Psoas muscle (tissue), 8 donors: Measurements from ENCODE around the gene PRRT4. TPM values are rescaled to one million over a fixed set of nuclear protein-coding genes. Genes with fewer than 3 reads are reported as not detected.
A peak's percentile ranks its signal among the peaks of the same experiment; 100 is the strongest.

Source experiments
- ATAC-seq, 4 donors: fragments of 200-7000 bp; cut with Tn5 transposase; one replicate each; pipeline ENCODE4 v1.9.1; 2020; ENCODE audit warnings: moderate library complexity in 3 of 4, mild to moderate bottlenecking in 2 of 4
- DNase-seq, 2 donors: peaks; one replicate each; pipeline ENCODE4 v3.0.0-alpha.2; 2020
- H3K27ac ChIP-seq: fragments of 200-600 bp; one replicate; pipeline ENCODE4 v1.8.0; 2022
- H3K27me3 ChIP-seq, 3 donors: fragments of 200-600 bp in 1 of 3; one replicate each; pipeline versions ENCODE4 v1.6.1 to v1.8.0; 2013 to 2022; ENCODE audit warnings: low read length in 2 of 3, mild to moderate bottlenecking in 2 of 3, moderate library complexity in 1 of 3; ENCODE audit not compliant: insufficient read depth in 3 of 3
- H3K36me3 ChIP-seq, 2 donors: fragments of 200-600 bp in 1 of 2; one replicate each; pipeline versions ENCODE4 v1.6.1 to v1.8.0; 2013 to 2022; ENCODE audit warnings: low read depth in 1 of 2, mild to moderate bottlenecking in 1 of 2, moderate library complexity in 1 of 2; ENCODE audit not compliant: insufficient read depth in 1 of 2
- H3K4me1 ChIP-seq: fragments of 200-600 bp; one replicate; pipeline ENCODE4 v1.8.0; 2022
- H3K4me3 ChIP-seq: fragments of 200-600 bp; one replicate; pipeline ENCODE4 v1.8.0; 2022; ENCODE audit warnings: mild to moderate bottlenecking
- H3K9me3 ChIP-seq: fragments of 200-600 bp; one replicate; pipeline ENCODE4 v1.8.0; 2022
- CTCF ChIP-seq: fragments of 200-600 bp; IDR thresholded peaks from one replicate; pipeline ENCODE4 v1.8.0; 2022; ENCODE audit warnings: antibody characterized with exemption
- WGBS, 3 donors: extraction: QIAGEN DNeasy Blood & Tissue Kit; methylation state at CpG; one replicate each; pipeline versions ENCODE4 v1.1.6 to v1.1.7; 2013; 5-methylcytosine and 5-hydroxymethylcytosine counted together
- intact Hi-C, 2 donors: fragments of 100-400 bp; cut with DNase I; formaldehyde crosslinking; loops; one replicate each; pipeline versions ENCODE4 v1.11.0 to v1.14.2; 2022
- polyA plus RNA-seq, 3 donors: library from polyadenylated mRNA; stranded (reverse); fragments of 200-250 nt; gene quantifications; one replicate each; pipeline ENCODE4 v1.2.3, GENCODE V29; 2013
- total RNA-seq, 4 donors: library from RNA; stranded (reverse); fragmentation: NEBNext Ultra II Directional in 2 of 4; extraction: Animal tissue kit (Norgen Biotek cat#: 25700) in 2 of 4; gene quantifications; one replicate each; pipeline versions ENCODE4 v1.2.1 to v1.2.4, GENCODE V29; 2021 to 2023
- donor health status: healthy with polysubstance abuse.
- donor health status: DM: no; HTN: no; CAD: no; lungs with moderate emphysema.
- donor health status: Bipolar disorder and iron deficiency.
- donor health status: healthy.
- donor health status: DM: yes; HTN: yes; CAD: no.
- donor health status: DM: no; HTN: no; CAD: no.
- donor health status: DM: no; HTN: no; CAD: no.
- donor health status: DM: yes; HTN: yes; CAD: no.

PRRT4 gene
- total and polyA plus RNA-seq, 7 donors: 0.87 to 27.7 (median 3.5) TPM

- peaks cover 7% of the 10 kb centered on the region for H3K4me1 ChIP-seq
- peaks cover 0 to 4% (median 3%) of the 10 kb centered on the region in 3 donors for H3K27me3 ChIP-seq
- H3K27ac ChIP-seq: no peak overlapping the region
- no peak for TF ChIP-seq CTCF
- DNase-seq (no peak), ATAC-seq (no peak)
- intact Hi-C loops: no loop called here
- peaks cover 0 to 23% of the 10 kb centered on the region in 2 donors for H3K36me3 ChIP-seq
- H3K9me3 ChIP-seq: no peaks in the 10 kb centered on the region
- WGBS, 3 donors: 42 to 61% (median 55%) methylated on average over 2 of the region's 2 CpGs
- H3K4me3 ChIP-seq: no peak overlapping the region
These were observed 40.9 kb upstream of the PRRT4 start for GRCh38 chr7:128402356-128402755.

- ATAC-seq (no peak), DNase-seq (no peak)
- H3K4me3 ChIP-seq: no peak overlapping the region
- intact Hi-C loops: loop anchor here in 1 of 2 donors (2.0 kb wide), 1 partner anchor 58 kb away; no protein-coding TSS in a partner anchor
- H3K36me3 ChIP-seq: peaks cover 0 to 39% of the 10 kb centered on the region in 2 donors
- H3K4me1 ChIP-seq: peaks cover 7% of the 10 kb centered on the region
- TF ChIP-seq CTCF: no peak
- no peaks in the 10 kb centered on the region for H3K9me3 ChIP-seq
- H3K27me3 ChIP-seq: peaks cover 0 to 4% (median 3%) of the 10 kb centered on the region in 3 donors
- 71 to 84% (median 83%) methylated on average over 5 of the region's 5 CpGs for WGBS, 3 donors
- H3K27ac ChIP-seq: no peak overlapping the region
These were observed 39.1 kb upstream of the PRRT4 start for GRCh38 chr7:128400566-128400965.

GRCh38 chr7:128399991-128400390, 38.5 kb upstream of the PRRT4 start:
- intact Hi-C loops: loop anchor here in 1 of 2 donors (2.0 kb wide), 1 partner anchor 59 kb away; no protein-coding TSS in a partner anchor
- peaks cover 5% of the 10 kb centered on the region for H3K4me1 ChIP-seq
- no peak for TF ChIP-seq CTCF
- H3K4me3 ChIP-seq: no peak overlapping the region
- 93 to 98% (median 94%) methylated on average over 7 of the region's 7 CpGs for WGBS, 3 donors
- H3K27me3 ChIP-seq: peaks cover 0 to 2% (median 0%) of the 10 kb centered on the region in 3 donors
- H3K27ac ChIP-seq: no peak overlapping the region
- peaks cover 0 to 44% of the 10 kb centered on the region in 2 donors for H3K36me3 ChIP-seq
- H3K9me3 ChIP-seq: no peaks in the 10 kb centered on the region
- no peak for ATAC-seq
- no peak for DNase-seq

- Histone ChIP-seq H3K36me3 (peaks cover 0 to 53% of the 10 kb centered on the region in 2 donors), H3K27me3 (no peaks in the 10 kb centered on the region), H3K27ac (no peak overlapping the region), H3K4me1 (no peaks in the 10 kb centered on the region), H3K4me3 (no peak overlapping the region), H3K9me3 (no peaks in the 10 kb centered on the region)
- no peak for TF ChIP-seq CTCF
- intact Hi-C loops: loop anchor here in 1 of 2 donors (1.0 kb wide), 1 partner anchor 28 kb away; no protein-coding TSS in a partner anchor
- WGBS, 3 donors: 46 to 64% (median 51%) methylated on average over 6 of the region's 6 CpGs
- DNase-seq (no peak), ATAC-seq (peak; percentile 15 to 47 (median 36))
These were observed 37.3 kb upstream of the PRRT4 start for GRCh38 chr7:128398841-128399135.
